Sigmoid colon (tissue), 7 donors: ENCODE data around the gene ALDH4A1. TPM values are rescaled to one million over a fixed set of nuclear protein-coding genes. Genes with fewer than 3 reads are reported as not detected.

Source experiments
- DNase-seq: peaks from one replicate; pipeline ENCODE4 v3.0.0-alpha.2; 2019
- H3K27ac ChIP-seq, 4 donors: fragments of 200-600 bp; sonication (generic); one replicate each; pipeline ENCODE4 v1.5.1; 2016 to 2019; ENCODE audit warnings: mild to moderate bottlenecking in 1 of 4
- H3K27me3 ChIP-seq, 3 donors: fragments of 200-600 bp; sonication (generic); one replicate each; pipeline ENCODE4 v1.5.1; 2019; ENCODE audit warnings: mild to moderate bottlenecking in 1 of 3
- H3K36me3 ChIP-seq, 4 donors: fragments of 200-600 bp; sonication (generic); one replicate each; pipeline ENCODE4 v1.5.1; 2016 to 2019
- H3K4me1 ChIP-seq, 4 donors: fragments of 200-600 bp; sonication (generic); one replicate each; pipeline ENCODE4 v1.5.1; 2017 to 2019
- H3K4me3 ChIP-seq, 4 donors: fragments of 200-600 bp; sonication (generic); one replicate each; pipeline ENCODE4 v1.5.1; 2017 to 2019; ENCODE audit warnings: mild to moderate bottlenecking in 2 of 4, moderate library complexity in 1 of 4
- H3K9me3 ChIP-seq, 4 donors: fragments of 200-600 bp in 3 of 4; sonication (generic) in 3 of 4; one replicate each; pipeline versions ENCODE4 v1.5.1 to v1.6.1; 2013 to 2019
- EP300 ChIP-seq, 4 donors: sonication (generic); formaldehyde crosslinking; IDR thresholded peaks; one replicate each; pipeline ENCODE4 v1.6.1; 2017; ENCODE audit warnings: antibody characterized with exemption in 4 of 4
- POLR2A ChIP-seq, 2 donors: fragments of 450-650 bp; IDR thresholded peaks; one replicate each; pipeline ENCODE4 v1.6.1; 2016; ENCODE audit warnings: antibody characterized with exemption in 2 of 2, mild to moderate bottlenecking in 2 of 2, moderate library complexity in 2 of 2
- POLR2AphosphoS5 ChIP-seq, 4 donors: sonication (generic); formaldehyde crosslinking; IDR thresholded peaks; one replicate each; pipeline ENCODE4 v1.6.1; 2017; ENCODE audit warnings: antibody characterized with exemption in 4 of 4
- WGBS, 2 donors: extraction: QIAGEN DNeasy Blood & Tissue Kit; methylation state at CpG; one replicate each; pipeline ENCODE4 v1.1.7; 2013; 5-methylcytosine and 5-hydroxymethylcytosine counted together
- intact Hi-C: fragments of 100-400 bp; cut with DNase I; formaldehyde crosslinking; loops from one replicate; pipeline ENCODE4 v1.15.1; 2023
- polyA plus RNA-seq, 3 donors: library from polyadenylated mRNA; stranded (reverse); fragments of 200-250 nt; gene quantifications; one replicate each; pipeline ENCODE4 v1.2.3, GENCODE V29; 2013
- total RNA-seq, 4 donors: library from RNA; depleted of rRNA; stranded (reverse); fragments of >200 nt; gene quantifications; one replicate each; pipeline ENCODE4 v1.1.0, GENCODE V29; 2016
- TF ChIP-seq, protein P1 (sequence below), 4 experiments: fragments of 450-650 bp in 3 of 4; fragments of 200-600 bp in 1 of 4; IDR thresholded peaks; one replicate each; pipeline ENCODE4 v1.5.1; 2016 to 2019; ENCODE audit warnings: antibody characterized with exemption in 4 of 4, mild to moderate bottlenecking in 3 of 4, moderate library complexity in 2 of 4
- donor health status: healthy with polysubstance abuse.
- donor health status: Bipolar disorder and iron deficiency.
- donor health status: healthy.

Gene ALDH4A1
- total and polyA plus RNA-seq, 7 donors = 2.4 to 12.8 (median 7.2) TPM

DNA sequence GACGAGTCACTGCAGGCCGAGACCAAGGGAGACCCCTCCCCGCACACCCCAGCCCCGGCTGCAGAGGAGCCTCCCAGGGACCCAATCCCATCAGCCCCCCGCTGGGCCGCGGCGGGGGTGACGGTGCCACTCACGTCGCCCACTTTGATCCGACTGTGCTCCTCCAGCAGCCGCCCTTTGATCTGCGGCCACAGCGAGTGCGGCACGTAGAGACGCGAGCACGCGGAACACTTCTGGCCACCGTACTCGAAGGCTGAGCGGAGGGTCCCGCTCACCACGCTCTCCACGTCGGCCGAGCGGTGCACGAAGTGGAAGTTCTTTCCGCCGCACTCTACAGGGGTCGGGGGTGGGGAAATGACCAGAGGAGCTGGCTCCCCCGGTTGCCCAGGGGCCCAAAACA, 25.1 kb downstream of the ALDH4A1 start:
- WGBS, 2 donors = 94 to 95% methylated on average over 35 of the region's 35 CpGs
- Histone ChIP-seq H3K27me3 (no peaks in the 10 kb centered on the region), H3K9me3 (no peaks in the 10 kb centered on the region), H3K27ac (no peak overlapping the region), H3K36me3 (peaks cover 0 to 6% (median 0%) of the 10 kb centered on the region in 4 donors), H3K4me3 (no peak overlapping the region), H3K4me1 (peaks cover 0 to 7% (median 0%) of the 10 kb centered on the region in 4 donors)
- TF ChIP-seq, protein P1, sequence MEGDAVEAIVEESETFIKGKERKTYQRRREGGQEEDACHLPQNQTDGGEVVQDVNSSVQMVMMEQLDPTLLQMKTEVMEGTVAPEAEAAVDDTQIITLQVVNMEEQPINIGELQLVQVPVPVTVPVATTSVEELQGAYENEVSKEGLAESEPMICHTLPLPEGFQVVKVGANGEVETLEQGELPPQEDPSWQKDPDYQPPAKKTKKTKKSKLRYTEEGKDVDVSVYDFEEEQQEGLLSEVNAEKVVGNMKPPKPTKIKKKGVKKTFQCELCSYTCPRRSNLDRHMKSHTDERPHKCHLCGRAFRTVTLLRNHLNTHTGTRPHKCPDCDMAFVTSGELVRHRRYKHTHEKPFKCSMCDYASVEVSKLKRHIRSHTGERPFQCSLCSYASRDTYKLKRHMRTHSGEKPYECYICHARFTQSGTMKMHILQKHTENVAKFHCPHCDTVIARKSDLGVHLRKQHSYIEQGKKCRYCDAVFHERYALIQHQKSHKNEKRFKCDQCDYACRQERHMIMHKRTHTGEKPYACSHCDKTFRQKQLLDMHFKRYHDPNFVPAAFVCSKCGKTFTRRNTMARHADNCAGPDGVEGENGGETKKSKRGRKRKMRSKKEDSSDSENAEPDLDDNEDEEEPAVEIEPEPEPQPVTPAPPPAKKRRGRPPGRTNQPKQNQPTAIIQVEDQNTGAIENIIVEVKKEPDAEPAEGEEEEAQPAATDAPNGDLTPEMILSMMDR (IDR thresholded peaks at IDR 0.05) = no peak
- no peak for TF ChIP-seq POLR2AphosphoS5 (IDR thresholded peaks at IDR 0.05)
- no peak for TF ChIP-seq POLR2A (IDR thresholded peaks at IDR 0.05)
- no peak for TF ChIP-seq EP300 (IDR thresholded peaks at IDR 0.05)
- intact Hi-C loops = no loop called here
- DNase-seq = no peak

DNA sequence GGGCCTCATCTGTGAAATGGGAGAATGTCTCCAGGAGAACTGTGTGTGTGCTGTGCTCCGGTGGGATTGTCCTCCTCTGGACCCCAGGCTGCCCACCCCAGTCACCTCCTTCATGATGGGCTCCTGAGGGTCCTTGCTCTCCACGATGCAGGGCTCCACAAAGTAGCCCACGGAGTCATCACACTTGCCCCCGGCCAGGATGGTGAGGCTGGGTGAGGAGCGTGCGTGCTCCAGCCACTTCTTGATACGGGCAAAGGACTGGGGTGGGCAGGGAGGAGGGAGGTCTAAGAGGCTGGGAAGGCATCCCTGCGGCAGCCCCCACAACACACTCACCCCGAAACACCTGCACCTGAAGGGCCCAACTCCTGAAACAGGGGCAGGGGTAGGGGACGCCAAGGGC, 26.1 kb downstream of the ALDH4A1 start:
- Histone ChIP-seq H3K27me3 (no peaks in the 10 kb centered on the region), H3K27ac (no peak overlapping the region), H3K4me3 (no peak overlapping the region), H3K36me3 (no peaks in the 10 kb centered on the region), H3K4me1 (peaks cover 0 to 7% (median 0%) of the 10 kb centered on the region in 4 donors), H3K9me3 (no peaks in the 10 kb centered on the region)
- 90 to 96% methylated on average over 10 of the region's 10 CpGs for WGBS, 2 donors
- intact Hi-C loops = no loop called here
- TF ChIP-seq EP300 (IDR thresholded peaks at IDR 0.05) (no peak), POLR2A (IDR thresholded peaks at IDR 0.05) (no peak), POLR2AphosphoS5 (IDR thresholded peaks at IDR 0.05) (no peak)
- TF ChIP-seq, protein P1 (IDR thresholded peaks at IDR 0.05) = no peak
- no peak for DNase-seq

DNA sequence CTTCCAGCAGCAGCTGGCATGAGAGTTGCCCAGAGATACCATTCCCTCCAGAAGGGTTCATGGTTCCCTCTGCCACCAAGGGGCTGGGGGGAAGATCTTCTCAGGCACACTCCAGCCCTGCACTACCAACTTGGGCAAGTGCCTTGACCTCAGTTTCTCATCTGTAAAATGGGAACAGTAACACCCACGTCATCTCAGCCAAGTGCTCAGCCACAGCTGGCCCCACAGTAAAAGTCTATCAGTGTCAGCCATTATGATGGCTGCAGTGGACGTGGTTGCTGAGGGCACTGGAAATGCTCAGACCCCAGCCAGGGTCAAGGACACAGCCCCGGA, 26.6 kb downstream of the ALDH4A1 start:
- no peak for TF ChIP-seq POLR2AphosphoS5 (IDR thresholded peaks at IDR 0.05)
- no peak for TF ChIP-seq POLR2A (IDR thresholded peaks at IDR 0.05)
- TF ChIP-seq, protein P1 (IDR thresholded peaks at IDR 0.05) = no peak
- TF ChIP-seq EP300 (IDR thresholded peaks at IDR 0.05) = no peak
- WGBS, 2 donors = 88 to 92% methylated on average over 3 of the region's 3 CpGs
- H3K36me3 ChIP-seq = no peaks in the 10 kb centered on the region
- no peaks in the 10 kb centered on the region for H3K9me3 ChIP-seq
- H3K27ac ChIP-seq = no peak overlapping the region
- intact Hi-C loops = loop anchor here (2.0 kb wide), 1 partner anchor 279 kb away; no protein-coding TSS in a partner anchor
- no peak for DNase-seq
- H3K4me3 ChIP-seq = no peak overlapping the region
- H3K27me3 ChIP-seq = no peaks in the 10 kb centered on the region
- H3K4me1 ChIP-seq = peaks cover 0 to 8% (median 0%) of the 10 kb centered on the region in 4 donors

DNA sequence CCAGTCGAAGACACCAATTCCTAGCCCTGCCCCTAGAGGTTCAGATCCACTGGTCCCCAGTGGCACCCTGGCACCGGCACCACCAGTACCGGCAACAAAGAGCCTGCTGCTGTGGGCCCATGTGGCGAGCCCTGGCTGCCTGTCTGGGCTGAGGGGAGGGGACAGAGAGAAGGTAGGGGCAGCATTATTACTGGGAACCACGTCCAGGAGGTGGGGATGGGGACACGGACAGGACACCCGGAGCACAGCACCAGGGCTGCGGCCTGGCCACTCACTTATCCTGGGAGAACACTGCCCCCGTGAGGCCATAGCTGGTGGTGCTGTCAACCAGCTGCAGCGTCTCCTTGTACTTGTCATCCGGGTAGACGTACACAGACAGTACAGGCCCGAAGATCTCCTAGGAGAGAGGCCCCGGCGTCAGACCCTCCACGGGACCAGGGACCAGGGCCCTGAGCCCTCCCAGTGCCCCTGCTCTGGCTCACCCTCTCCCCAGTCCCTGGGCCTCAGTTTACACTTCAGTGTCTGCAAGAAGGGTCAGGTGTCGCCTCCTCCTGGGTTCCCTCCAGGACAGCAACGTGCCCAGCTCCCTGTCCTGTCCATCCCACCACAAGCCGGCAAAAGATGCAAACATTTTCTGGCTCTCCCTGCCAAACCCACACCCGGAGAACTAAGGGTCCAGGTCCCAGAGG, 27.1 kb downstream of the ALDH4A1 start:
- WGBS, 2 donors = 30 to 52% methylated on average over 20 of the region's 20 CpGs
- Histone ChIP-seq H3K27ac (no peak overlapping the region), H3K4me1 (peaks cover 0 to 13% (median 0%) of the 10 kb centered on the region in 4 donors), H3K9me3 (no peaks in the 10 kb centered on the region), H3K36me3 (no peaks in the 10 kb centered on the region), H3K4me3 (no peak overlapping the region), H3K27me3 (no peaks in the 10 kb centered on the region)
- DNase-seq = peak; percentile 88
- intact Hi-C loops = loop anchor here (2.0 kb wide), 1 partner anchor 278 kb away; no protein-coding TSS in a partner anchor
- TF ChIP-seq POLR2A (IDR thresholded peaks at IDR 0.05) = no peak
- TF ChIP-seq, protein P1 (IDR thresholded peaks at IDR 0.05) = peak; percentile 20 to 79 (median 60)
